ENCODE measurements around the gene ATF3.

DNA sequence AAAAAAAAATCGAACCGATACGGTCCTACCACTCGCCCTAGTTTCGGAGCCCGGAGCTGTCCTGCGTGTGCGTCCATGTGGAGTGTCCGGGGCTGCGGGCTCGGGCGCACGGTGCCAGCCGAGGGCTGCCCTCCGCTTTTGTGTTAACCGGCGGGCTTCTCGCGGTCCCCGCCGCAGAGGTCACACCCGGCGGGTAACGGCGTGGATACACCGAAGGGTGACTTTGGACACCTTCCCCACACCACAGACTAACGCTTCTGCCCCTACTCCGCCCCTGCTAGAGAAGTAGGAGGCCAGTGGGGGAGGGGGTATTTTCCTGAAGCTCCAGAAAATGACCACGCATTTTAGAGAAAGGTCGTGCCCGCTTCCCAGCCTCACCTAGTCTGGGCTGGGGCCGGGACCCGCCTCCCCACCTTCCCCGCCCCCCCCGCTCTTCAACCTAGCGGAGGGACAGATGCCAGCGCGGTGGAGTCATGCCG, 609 bp upstream of the ATF3 start:
- no peak for TF ChIP-seq SMC3 (IDR thresholded peaks at IDR 0.05; ENCODE audit: low read depth, low read length)
- TF ChIP-seq POLR2A (IDR thresholded peaks at IDR 0.05; ENCODE audit: low read depth, low read length): no peak
- TF ChIP-seq, protein P1, sequence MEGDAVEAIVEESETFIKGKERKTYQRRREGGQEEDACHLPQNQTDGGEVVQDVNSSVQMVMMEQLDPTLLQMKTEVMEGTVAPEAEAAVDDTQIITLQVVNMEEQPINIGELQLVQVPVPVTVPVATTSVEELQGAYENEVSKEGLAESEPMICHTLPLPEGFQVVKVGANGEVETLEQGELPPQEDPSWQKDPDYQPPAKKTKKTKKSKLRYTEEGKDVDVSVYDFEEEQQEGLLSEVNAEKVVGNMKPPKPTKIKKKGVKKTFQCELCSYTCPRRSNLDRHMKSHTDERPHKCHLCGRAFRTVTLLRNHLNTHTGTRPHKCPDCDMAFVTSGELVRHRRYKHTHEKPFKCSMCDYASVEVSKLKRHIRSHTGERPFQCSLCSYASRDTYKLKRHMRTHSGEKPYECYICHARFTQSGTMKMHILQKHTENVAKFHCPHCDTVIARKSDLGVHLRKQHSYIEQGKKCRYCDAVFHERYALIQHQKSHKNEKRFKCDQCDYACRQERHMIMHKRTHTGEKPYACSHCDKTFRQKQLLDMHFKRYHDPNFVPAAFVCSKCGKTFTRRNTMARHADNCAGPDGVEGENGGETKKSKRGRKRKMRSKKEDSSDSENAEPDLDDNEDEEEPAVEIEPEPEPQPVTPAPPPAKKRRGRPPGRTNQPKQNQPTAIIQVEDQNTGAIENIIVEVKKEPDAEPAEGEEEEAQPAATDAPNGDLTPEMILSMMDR (conservative IDR thresholded peaks at IDR 0.05; ENCODE audit: low read depth, low read length): no peak
- TF ChIP-seq USF2 (IDR thresholded peaks at IDR 0.05; ENCODE audit: low read depth, low read length): no peak
- no peak for TF ChIP-seq CHD1 (IDR thresholded peaks at IDR 0.05; ENCODE audit: low read depth, low read length)
- no peak for TF ChIP-seq BHLHE40 (IDR thresholded peaks at IDR 0.05; ENCODE audit: low read depth, low read length)
- no peak for TF ChIP-seq ELK1 (IDR thresholded peaks at IDR 0.05; ENCODE audit: borderline replicate concordance, low read depth, low read length)
